Right lobe of liver (tissue), 6 donors: Measurements from ENCODE around the gene HSD17B4. TPM values are rescaled to one million over a fixed set of nuclear protein-coding genes. Genes with fewer than 3 reads are reported as not detected.

Source experiments
- ATAC-seq, 4 donors: fragments of 200-7000 bp; cut with Tn5 transposase; one replicate each; pipeline ENCODE4 v1.9.1; 2020; ENCODE audit warnings: mild to moderate bottlenecking in 4 of 4, moderate library complexity in 4 of 4
- DNase-seq, 3 donors: peaks; one replicate each; pipeline ENCODE4 v3.0.0-alpha.2; 2020
- H3K27ac ChIP-seq, 3 donors: fragments of 200-600 bp; one replicate each; pipeline ENCODE4 v1.8.0; 2022
- H3K27me3 ChIP-seq, 2 donors: fragments of 200-600 bp; one replicate each; pipeline ENCODE4 v1.8.0; 2022
- H3K36me3 ChIP-seq, 4 donors: fragments of 200-600 bp; sonication (generic) in 1 of 4; one replicate each; pipeline versions ENCODE4 v1.5.1 to v1.8.0; 2017 to 2022; ENCODE audit warnings: control low read depth in 1 of 4
- H3K4me1 ChIP-seq, 4 donors: fragments of 200-600 bp; sonication (generic) in 1 of 4; one replicate each; pipeline versions ENCODE4 v1.5.1 to v1.8.0; 2017 to 2022; ENCODE audit warnings: control low read depth in 1 of 4
- H3K4me3 ChIP-seq, 3 donors: fragments of 200-600 bp; one replicate each; pipeline ENCODE4 v1.8.0; 2022
- H3K9me3 ChIP-seq, 4 donors: fragments of 200-600 bp; sonication (generic) in 1 of 4; one replicate each; pipeline versions ENCODE4 v1.5.1 to v1.8.0; 2017 to 2022; ENCODE audit warnings: control low read depth in 1 of 4
- POLR2A ChIP-seq: fragments of 450-650 bp; IDR thresholded peaks from one replicate; pipeline ENCODE4 v1.6.1; 2017; ENCODE audit warnings: antibody characterized with exemption, mild to moderate bottlenecking
- WGBS: methylation state at CpG from one replicate; pipeline ENCODE4 v1.1.6; 2018; ENCODE audit warnings: low coverage, low lambda C conversion rate; ENCODE audit not compliant: insufficient coverage; ENCODE audit errors: missing lambda C conversion rate; 5-methylcytosine and 5-hydroxymethylcytosine counted together
- intact Hi-C, 2 donors: fragments of 100-400 bp; cut with DNase I; formaldehyde crosslinking; loops; one replicate each; pipeline versions ENCODE4 v1.11.2 to v1.14.1; 2022
- total RNA-seq, 6 experiments: library from RNA; depleted of rRNA in 2 of 6; stranded (reverse); fragments of >200 nt in 2 of 6; fragmentation: NEBNext Ultra II Directional in 3 of 6; extraction: Animal tissue kit (Norgen Biotek cat#: 25700) in 3 of 6; gene quantifications; one replicate each; pipeline versions ENCODE4 v1.1.0 to v1.2.4, GENCODE V29; 2016 to 2023
- TF ChIP-seq, protein P1 (sequence below), 4 donors: fragments of 200-600 bp in 3 of 4; fragments of 450-650 bp in 1 of 4; IDR thresholded peaks; one replicate each; pipeline versions ENCODE4 v1.5.1 to v1.8.0; 2016 to 2022; ENCODE audit warnings: antibody characterized with exemption in 4 of 4, mild to moderate bottlenecking in 2 of 4
- donor health status: DM: no; HTN: yes; CAD: no.
- donor health status: DM: no; HTN: no; CAD: no.
- donor health status: DM: no; HTN: no; CAD: no.
- donor health status: DM: no; HTN: yes; CAD: no.
- donor health status: DM: no; HTN: yes; CAD: no.

The HSD17B4 gene
- total RNA-seq, 6 experiments from 2014 or later, result 380 to 571 (median 473) TPM

DNA sequence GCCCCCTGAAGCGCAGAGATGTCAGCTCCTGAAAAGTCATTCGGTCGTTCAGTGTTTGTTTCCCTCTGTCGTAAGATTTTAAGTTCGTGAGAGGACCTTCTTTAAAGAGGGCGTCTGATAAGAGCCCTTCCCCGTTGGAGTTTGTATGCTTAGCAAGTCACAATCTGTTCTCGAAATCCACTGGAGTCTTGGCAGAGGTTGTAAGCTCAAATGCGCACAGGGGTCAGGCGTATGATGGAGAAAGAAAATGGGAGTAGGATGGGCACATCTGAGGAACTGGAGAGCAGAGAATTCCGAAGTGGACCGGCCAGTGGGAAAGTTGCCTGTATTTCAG lies 710 bp downstream of the HSD17B4 start:
- intact Hi-C loops, result no loop called here
- TF ChIP-seq POLR2A, result no peak
- TF ChIP-seq, protein P1, sequence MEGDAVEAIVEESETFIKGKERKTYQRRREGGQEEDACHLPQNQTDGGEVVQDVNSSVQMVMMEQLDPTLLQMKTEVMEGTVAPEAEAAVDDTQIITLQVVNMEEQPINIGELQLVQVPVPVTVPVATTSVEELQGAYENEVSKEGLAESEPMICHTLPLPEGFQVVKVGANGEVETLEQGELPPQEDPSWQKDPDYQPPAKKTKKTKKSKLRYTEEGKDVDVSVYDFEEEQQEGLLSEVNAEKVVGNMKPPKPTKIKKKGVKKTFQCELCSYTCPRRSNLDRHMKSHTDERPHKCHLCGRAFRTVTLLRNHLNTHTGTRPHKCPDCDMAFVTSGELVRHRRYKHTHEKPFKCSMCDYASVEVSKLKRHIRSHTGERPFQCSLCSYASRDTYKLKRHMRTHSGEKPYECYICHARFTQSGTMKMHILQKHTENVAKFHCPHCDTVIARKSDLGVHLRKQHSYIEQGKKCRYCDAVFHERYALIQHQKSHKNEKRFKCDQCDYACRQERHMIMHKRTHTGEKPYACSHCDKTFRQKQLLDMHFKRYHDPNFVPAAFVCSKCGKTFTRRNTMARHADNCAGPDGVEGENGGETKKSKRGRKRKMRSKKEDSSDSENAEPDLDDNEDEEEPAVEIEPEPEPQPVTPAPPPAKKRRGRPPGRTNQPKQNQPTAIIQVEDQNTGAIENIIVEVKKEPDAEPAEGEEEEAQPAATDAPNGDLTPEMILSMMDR (IDR thresholded peaks at IDR 0.05), result no peak
- H3K4me1 ChIP-seq, result peaks cover 0 to 33% (median 6%) of the 10 kb centered on the region in 4 donors
- WGBS, result under 1% methylated on average over 12 of the region's 12 CpGs
- DNase-seq (no peak), ATAC-seq (peak in 3 of 4 donors; percentile 11 to 43 (median 14))
- H3K27me3 ChIP-seq, result no peaks in the 10 kb centered on the region
- H3K36me3 ChIP-seq, result peaks cover 0 to 14% (median 4%) of the 10 kb centered on the region in 4 donors
- no peaks in the 10 kb centered on the region for H3K9me3 ChIP-seq
- H3K27ac ChIP-seq, result peak overlapping the region; percentile 87 to 92 (median 88)
- peak overlapping the region; percentile 76 to 85 (median 83) for H3K4me3 ChIP-seq

DNA sequence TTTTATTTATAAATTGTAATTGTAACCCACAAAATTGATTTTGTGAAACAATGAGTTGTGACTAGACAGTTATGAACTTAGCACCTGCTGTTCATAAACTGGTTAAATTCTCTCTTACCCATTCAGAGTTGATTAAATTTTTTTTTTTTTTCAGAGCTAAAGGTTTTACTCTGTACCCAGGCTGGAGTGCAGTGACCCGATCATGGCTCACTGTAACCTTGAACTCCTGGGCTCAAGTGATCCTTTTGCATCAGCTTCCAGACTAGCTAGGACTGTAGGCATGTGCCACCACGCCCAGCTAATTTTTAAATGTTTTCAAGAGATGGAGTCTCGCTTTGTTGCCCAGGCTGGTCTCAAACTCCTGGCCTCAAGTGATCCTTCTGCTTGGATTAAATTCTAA lies 1.9 kb downstream of the HSD17B4 start:
- peaks cover 0 to 38% (median 6%) of the 10 kb centered on the region in 4 donors for H3K4me1 ChIP-seq
- ATAC-seq (peak; percentile 50 to 60 (median 52)), DNase-seq (peak; percentile 34 to 75 (median 64))
- 29% methylated on average over 3 of the region's 3 CpGs for WGBS
- TF ChIP-seq, protein P1 (IDR thresholded peaks at IDR 0.05), result no peak
- no peak for TF ChIP-seq POLR2A
- H3K4me3 ChIP-seq, result peak overlapping the region; percentile 76 to 85 (median 83)
- peak overlapping the region in 1 of 3 donors; percentile 92 for H3K27ac ChIP-seq
- H3K36me3 ChIP-seq, result peaks cover 0 to 16% (median 6%) of the 10 kb centered on the region in 4 donors
- H3K9me3 ChIP-seq, result no peaks in the 10 kb centered on the region
- no peaks in the 10 kb centered on the region for H3K27me3 ChIP-seq
- intact Hi-C loops, result no loop called here

DNA sequence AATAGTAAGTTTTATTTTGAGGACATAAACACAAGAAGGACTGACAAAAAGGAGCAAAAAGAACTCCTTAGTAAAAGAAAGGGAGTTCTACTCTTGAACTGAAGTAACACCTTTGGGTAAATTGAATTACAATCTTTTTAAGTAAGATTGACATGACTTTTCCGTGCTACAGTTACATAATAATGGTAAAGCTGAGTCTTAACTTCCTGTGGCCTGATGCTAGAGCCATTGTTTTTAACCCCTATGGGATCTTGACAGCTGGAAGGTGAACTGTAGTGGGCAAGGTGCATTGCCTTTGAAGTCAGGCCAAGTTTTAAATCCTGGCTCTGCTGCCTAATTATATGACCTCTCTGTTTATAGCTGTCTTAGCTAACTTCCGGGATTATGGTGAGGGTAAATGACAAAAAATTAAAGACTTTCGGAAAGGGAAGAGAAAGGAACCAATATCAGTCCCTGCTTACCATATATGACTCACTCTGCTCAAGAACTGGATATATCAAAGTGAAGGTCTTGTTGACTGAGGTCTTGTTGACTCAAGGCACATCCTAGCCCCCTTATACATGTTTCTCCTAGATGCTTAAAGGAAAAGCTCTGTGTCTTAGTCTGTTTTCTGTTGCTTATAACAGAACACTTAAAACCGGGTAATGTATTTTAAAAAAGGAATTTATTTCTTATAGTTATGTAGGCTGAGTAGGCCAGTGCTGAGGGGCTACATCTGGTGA lies 6.8 kb downstream of the HSD17B4 start:
- H3K9me3 ChIP-seq, result no peaks in the 10 kb centered on the region
- no peak for TF ChIP-seq POLR2A
- TF ChIP-seq, protein P1 (IDR thresholded peaks at IDR 0.05), result no peak
- H3K27ac ChIP-seq, result no peak overlapping the region
- peaks cover 0 to 32% (median 6%) of the 10 kb centered on the region in 4 donors for H3K4me1 ChIP-seq
- peaks cover 0 to 22% (median 10%) of the 10 kb centered on the region in 4 donors for H3K36me3 ChIP-seq
- H3K27me3 ChIP-seq, result no peaks in the 10 kb centered on the region
- DNase-seq (no peak), ATAC-seq (no peak)
- intact Hi-C loops, result no loop called here
- 43% methylated on average over 4 of the region's 4 CpGs for WGBS
- H3K4me3 ChIP-seq, result no peak overlapping the region

DNA sequence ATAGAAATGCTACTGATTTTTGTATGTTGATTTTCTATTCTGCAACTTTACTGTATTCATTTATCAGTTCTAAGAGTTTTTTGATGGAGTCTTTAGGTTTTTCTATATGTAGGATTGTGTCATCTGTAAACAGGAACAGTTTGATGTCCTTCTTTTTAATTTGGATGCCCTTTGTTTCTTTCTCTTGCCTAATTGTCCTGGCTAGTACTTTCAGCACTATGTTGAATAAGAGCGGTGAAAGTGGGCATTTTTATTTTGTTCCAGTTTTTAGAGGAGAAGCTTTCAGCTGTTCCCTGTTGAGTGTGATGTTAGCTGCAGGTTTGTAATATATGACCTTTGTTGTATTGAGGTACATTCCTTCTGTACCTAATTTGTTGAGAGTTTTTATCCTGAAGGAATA lies 13.3 kb downstream of the HSD17B4 start:
- Histone ChIP-seq H3K27ac (no peak overlapping the region), H3K4me1 (peaks cover 0 to 30% (median 0%) of the 10 kb centered on the region in 4 donors), H3K9me3 (peaks cover 0 to 8% (median 0%) of the 10 kb centered on the region in 4 donors), H3K36me3 (peaks cover 0 to 5% (median under 1%) of the 10 kb centered on the region in 4 donors), H3K27me3 (no peaks in the 10 kb centered on the region), H3K4me3 (no peak overlapping the region)
- WGBS, result 60% methylated on average over 1 of the region's 1 CpG
- DNase-seq, result no peak
- intact Hi-C loops, result no loop called here
- TF ChIP-seq POLR2A, result no peak
- TF ChIP-seq, protein P1 (IDR thresholded peaks at IDR 0.05), result no peak
- peak in 3 of 4 donors; percentile 23 to 51 (median 50) for ATAC-seq
